SK-N-SH treated with all-trans-retinoic acid at 6 μM for 48 hours (cell line): ENCODE measurements around the gene OR5AU1.
A peak's percentile ranks its signal among the peaks of the same experiment; 100 is the strongest.
"Not testable (repeated sequence)": the region's sequence is repeated elsewhere in the genome, so short reads cannot be mapped to it uniquely, and the experiment has no call there.

ENCODE experiments used
- ATAC-seq: fragments of 200-7000 bp; cut with Tn5 transposase; 3 replicates; pipeline ENCODE4 v1.9.1; 2020; ENCODE audit warnings: mild to moderate bottlenecking, moderate library complexity
- ARNTL ChIP-seq: fragments of 450-650 bp; formaldehyde crosslinking; IDR thresholded peaks from 2 replicates; pipeline ENCODE4 v1.5.0; 2020; ENCODE audit warnings: low read depth, mild to moderate bottlenecking, moderate library complexity, borderline replicate concordance
- BACH2 ChIP-seq: fragments of 250-450 bp; sonication (Bioruptor Pico); IDR thresholded peaks from 2 replicates; pipeline ENCODE4 v1.9.0; 2021; ENCODE audit warnings: mild to moderate bottlenecking, borderline replicate concordance
- CSDC2 ChIP-seq: fragments of 250-450 bp; sonication (Bioruptor Pico); IDR thresholded peaks from 2 replicates; pipeline ENCODE4 v1.5.0; 2020; ENCODE audit warnings: mild to moderate bottlenecking, moderate library complexity
- ESRRG ChIP-seq: fragments of 250-450 bp; sonication (Bioruptor Pico); IDR thresholded peaks from 2 replicates; pipeline ENCODE4 v1.6.1; 2021; ENCODE audit warnings: mild to moderate bottlenecking
- GLIS3 ChIP-seq: fragments of 250-450 bp; sonication (Bioruptor Pico); IDR thresholded peaks from 2 replicates; pipeline ENCODE4 v1.5.0; 2020; ENCODE audit warnings: mild to moderate bottlenecking, moderate library complexity
- OSR1 ChIP-seq: fragments of 250-450 bp; sonication (Bioruptor Pico); IDR thresholded peaks from 2 replicates; pipeline ENCODE4 v1.8.0; 2022; ENCODE audit warnings: moderate library complexity, mild to moderate bottlenecking, inconsistent platforms
- PPARA ChIP-seq: fragments of 250-450 bp; sonication (Bioruptor Pico); IDR thresholded peaks from 2 replicates; pipeline ENCODE4 v1.5.0; 2020; ENCODE audit warnings: mild to moderate bottlenecking, borderline replicate concordance
- RARB ChIP-seq: fragments of 250-450 bp; sonication (Bioruptor Pico); IDR thresholded peaks from 2 replicates; pipeline ENCODE4 v1.8.0; 2021; ENCODE audit warnings: mild to moderate bottlenecking, moderate library complexity
- SNAI2 ChIP-seq: fragments of 250-450 bp; sonication (Bioruptor Pico); IDR thresholded peaks from 2 replicates; pipeline ENCODE4 v1.5.0; 2020; ENCODE audit warnings: mild to moderate bottlenecking, moderate library complexity
- TCF4 ChIP-seq: fragments of 250-450 bp; sonication (Bioruptor Pico); IDR thresholded peaks from 2 replicates; pipeline ENCODE4 v1.8.0; 2021; ENCODE audit warnings: mild to moderate bottlenecking, moderate library complexity, borderline replicate concordance
- ZC3H10 ChIP-seq: fragments of 250-450 bp; sonication (Bioruptor Pico); IDR thresholded peaks from 2 replicates; pipeline ENCODE4 v1.5.1; 2021; ENCODE audit warnings: mild to moderate bottlenecking, moderate library complexity
- ZFP3 ChIP-seq: fragments of 250-450 bp; sonication (Bioruptor Pico); IDR thresholded peaks from 2 replicates; pipeline ENCODE4 v1.5.0; 2020; ENCODE audit warnings: mild to moderate bottlenecking, moderate library complexity
- ZFP30 ChIP-seq: fragments of 450-650 bp; formaldehyde crosslinking; IDR thresholded peaks from 2 replicates; pipeline ENCODE4 v1.5.0; 2022; ENCODE audit warnings: mild to moderate bottlenecking, moderate library complexity
- ZNF565 ChIP-seq: fragments of 450-650 bp; formaldehyde crosslinking; conservative IDR thresholded peaks from 2 replicates; pipeline ENCODE4 v1.5.0; 2020; ENCODE audit warnings: low read depth, mild to moderate bottlenecking, moderate library complexity
- ZNF70 ChIP-seq: fragments of 450-650 bp; formaldehyde crosslinking; IDR thresholded peaks from 2 replicates; pipeline ENCODE4 v1.5.0; 2020; ENCODE audit warnings: mild to moderate bottlenecking, moderate library complexity
- ZNF8 ChIP-seq: fragments of 450-650 bp; formaldehyde crosslinking; IDR thresholded peaks from 2 replicates; pipeline ENCODE4 v1.5.0; 2020; ENCODE audit warnings: mild to moderate bottlenecking, moderate library complexity
- TF ChIP-seq, protein P1 (sequence below): fragments of 250-450 bp; sonication (Bioruptor Pico); IDR thresholded peaks from 2 replicates; pipeline ENCODE4 v1.8.0; 2020; ENCODE audit warnings: mild to moderate bottlenecking, moderate library complexity, borderline replicate concordance
- TF ChIP-seq, protein P2 (sequence below): fragments of 250-450 bp; sonication (Bioruptor Pico); IDR thresholded peaks from 2 replicates; pipeline ENCODE4 v1.5.1; 2020; ENCODE audit warnings: low read depth, mild to moderate bottlenecking, moderate library complexity
- TF ChIP-seq, protein P3 (sequence below): fragments of 250-450 bp; sonication (Bioruptor Pico); IDR thresholded peaks from 2 replicates; pipeline ENCODE4 v1.5.0; 2020; ENCODE audit warnings: mild to moderate bottlenecking, moderate library complexity
- TF ChIP-seq, protein P4 (sequence below): fragments of 250-450 bp; sonication (Bioruptor Pico); IDR thresholded peaks from 2 replicates; pipeline ENCODE4 v1.8.0; 2021; ENCODE audit warnings: low read depth, mild to moderate bottlenecking, moderate library complexity, borderline replicate concordance
- TF ChIP-seq, protein P5 (sequence below): fragments of 250-450 bp; sonication (Bioruptor Pico); IDR thresholded peaks from 2 replicates; pipeline ENCODE4 v1.5.1; 2021; ENCODE audit warnings: mild to moderate bottlenecking, moderate library complexity

Gene OR5AU1

DNA sequence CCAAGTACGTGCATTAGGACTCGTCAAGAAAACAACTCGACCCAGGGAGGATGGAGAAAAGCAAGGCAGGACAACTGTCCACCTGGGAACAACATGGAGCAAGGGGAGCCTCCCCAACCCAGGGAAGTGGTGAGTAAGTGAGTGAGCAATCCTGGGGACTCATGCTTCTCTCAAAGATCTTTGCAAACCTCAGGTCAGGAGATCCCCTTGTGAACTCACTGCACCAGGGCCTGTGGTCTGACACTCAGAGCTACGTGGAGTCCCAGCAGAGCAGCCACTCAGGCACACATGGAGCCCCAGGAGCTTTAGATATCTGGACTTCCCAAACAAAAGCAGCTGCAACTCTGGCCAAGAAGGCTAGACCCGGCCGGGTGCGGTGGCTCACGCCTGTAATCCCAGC is 12.2 kb upstream of the OR5AU1 start:
- TF ChIP-seq ESRRG (CRISPR knock-in tag) (no peak), PPARA (CRISPR knock-in tag) (no peak), BACH2 (CRISPR knock-in tag) (no peak), ZNF70 (no peak), ZFP30 (no peak), TCF4 (CRISPR knock-in tag) (no peak), SNAI2 (no peak), ZNF8 (CRISPR knock-in tag) (no peak), ZFP3 (CRISPR knock-in tag) (no peak), ZC3H10 (CRISPR knock-in tag) (no peak), RARB (CRISPR knock-in tag) (no peak), CSDC2 (no peak), ZNF565 (CRISPR knock-in tag) (no peak), GLIS3 (CRISPR knock-in tag) (no peak)
- TF ChIP-seq, protein P1, sequence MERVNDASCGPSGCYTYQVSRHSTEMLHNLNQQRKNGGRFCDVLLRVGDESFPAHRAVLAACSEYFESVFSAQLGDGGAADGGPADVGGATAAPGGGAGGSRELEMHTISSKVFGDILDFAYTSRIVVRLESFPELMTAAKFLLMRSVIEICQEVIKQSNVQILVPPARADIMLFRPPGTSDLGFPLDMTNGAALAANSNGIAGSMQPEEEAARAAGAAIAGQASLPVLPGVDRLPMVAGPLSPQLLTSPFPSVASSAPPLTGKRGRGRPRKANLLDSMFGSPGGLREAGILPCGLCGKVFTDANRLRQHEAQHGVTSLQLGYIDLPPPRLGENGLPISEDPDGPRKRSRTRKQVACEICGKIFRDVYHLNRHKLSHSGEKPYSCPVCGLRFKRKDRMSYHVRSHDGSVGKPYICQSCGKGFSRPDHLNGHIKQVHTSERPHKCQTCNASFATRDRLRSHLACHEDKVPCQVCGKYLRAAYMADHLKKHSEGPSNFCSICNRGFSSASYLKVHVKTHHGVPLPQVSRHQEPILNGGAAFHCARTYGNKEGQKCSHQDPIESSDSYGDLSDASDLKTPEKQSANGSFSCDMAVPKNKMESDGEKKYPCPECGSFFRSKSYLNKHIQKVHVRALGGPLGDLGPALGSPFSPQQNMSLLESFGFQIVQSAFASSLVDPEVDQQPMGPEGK (CRISPR knock-in tag): no peak
- TF ChIP-seq, protein P2, sequence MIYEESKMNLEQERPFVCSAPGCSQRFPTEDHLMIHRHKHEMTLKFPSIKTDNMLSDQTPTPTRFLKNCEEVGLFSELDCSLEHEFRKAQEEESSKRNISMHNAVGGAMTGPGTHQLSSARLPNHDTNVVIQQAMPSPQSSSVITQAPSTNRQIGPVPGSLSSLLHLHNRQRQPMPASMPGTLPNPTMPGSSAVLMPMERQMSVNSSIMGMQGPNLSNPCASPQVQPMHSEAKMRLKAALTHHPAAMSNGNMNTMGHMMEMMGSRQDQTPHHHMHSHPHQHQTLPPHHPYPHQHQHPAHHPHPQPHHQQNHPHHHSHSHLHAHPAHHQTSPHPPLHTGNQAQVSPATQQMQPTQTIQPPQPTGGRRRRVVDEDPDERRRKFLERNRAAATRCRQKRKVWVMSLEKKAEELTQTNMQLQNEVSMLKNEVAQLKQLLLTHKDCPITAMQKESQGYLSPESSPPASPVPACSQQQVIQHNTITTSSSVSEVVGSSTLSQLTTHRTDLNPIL (CRISPR knock-in tag): no peak
- TF ChIP-seq, protein P3, sequence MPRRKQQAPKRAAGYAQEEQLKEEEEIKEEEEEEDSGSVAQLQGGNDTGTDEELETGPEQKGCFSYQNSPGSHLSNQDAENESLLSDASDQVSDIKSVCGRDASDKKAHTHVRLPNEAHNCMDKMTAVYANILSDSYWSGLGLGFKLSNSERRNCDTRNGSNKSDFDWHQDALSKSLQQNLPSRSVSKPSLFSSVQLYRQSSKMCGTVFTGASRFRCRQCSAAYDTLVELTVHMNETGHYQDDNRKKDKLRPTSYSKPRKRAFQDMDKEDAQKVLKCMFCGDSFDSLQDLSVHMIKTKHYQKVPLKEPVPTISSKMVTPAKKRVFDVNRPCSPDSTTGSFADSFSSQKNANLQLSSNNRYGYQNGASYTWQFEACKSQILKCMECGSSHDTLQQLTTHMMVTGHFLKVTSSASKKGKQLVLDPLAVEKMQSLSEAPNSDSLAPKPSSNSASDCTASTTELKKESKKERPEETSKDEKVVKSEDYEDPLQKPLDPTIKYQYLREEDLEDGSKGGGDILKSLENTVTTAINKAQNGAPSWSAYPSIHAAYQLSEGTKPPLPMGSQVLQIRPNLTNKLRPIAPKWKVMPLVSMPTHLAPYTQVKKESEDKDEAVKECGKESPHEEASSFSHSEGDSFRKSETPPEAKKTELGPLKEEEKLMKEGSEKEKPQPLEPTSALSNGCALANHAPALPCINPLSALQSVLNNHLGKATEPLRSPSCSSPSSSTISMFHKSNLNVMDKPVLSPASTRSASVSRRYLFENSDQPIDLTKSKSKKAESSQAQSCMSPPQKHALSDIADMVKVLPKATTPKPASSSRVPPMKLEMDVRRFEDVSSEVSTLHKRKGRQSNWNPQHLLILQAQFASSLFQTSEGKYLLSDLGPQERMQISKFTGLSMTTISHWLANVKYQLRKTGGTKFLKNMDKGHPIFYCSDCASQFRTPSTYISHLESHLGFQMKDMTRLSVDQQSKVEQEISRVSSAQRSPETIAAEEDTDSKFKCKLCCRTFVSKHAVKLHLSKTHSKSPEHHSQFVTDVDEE: no peak
- no peak for ATAC-seq

DNA sequence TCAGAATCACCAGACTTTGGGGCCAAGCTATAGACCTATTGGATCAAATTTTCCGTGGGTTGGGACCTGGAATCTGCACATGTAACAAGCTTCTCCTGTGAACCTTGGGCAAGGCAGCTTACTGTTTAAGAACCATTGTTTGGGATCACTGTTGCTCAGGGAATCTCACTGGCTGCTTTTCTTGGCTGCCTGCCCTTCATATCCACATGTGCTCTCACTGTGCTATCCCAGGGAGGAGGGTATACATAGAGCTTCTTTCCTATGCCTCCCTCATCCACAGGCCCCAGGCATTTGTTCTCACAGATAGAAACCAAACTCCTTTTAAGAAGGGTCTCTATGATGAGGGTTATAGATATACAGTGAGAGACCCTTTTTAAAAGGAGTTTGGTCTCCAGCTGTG is 9.8 kb upstream of the OR5AU1 start:
- ATAC-seq: peak; percentile 28; the same call in 1 of the 3 replicates

DNA sequence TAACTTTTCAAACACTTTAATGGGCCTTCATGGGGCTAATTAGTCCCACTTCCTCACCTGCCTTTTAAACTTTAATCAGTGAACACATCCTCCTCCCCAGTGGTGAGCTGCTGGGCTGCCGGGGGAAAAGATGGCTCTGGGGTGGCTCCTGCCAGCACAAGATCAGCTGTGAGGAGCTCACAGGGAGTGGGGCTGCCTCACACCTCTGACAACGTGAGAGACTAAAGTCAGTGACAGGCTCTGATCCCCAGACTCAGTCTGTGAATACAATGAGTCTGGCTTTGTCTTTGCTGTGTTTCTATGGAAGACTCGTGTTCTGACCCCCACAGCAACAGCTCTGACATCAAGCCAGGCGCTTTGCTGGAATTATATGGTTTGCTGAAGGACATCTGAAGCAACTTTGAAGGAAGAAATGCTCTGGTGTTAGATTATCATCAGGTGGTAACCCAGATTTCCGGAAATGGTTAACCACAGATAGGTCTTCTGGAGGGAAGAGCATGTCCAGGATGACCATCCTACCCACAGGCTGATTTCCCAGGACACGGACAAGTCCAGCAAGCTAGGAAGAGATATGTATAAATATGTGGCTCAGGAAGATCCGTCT is 9.2 kb upstream of the OR5AU1 start:
- ATAC-seq: not testable (repeated sequence)

DNA sequence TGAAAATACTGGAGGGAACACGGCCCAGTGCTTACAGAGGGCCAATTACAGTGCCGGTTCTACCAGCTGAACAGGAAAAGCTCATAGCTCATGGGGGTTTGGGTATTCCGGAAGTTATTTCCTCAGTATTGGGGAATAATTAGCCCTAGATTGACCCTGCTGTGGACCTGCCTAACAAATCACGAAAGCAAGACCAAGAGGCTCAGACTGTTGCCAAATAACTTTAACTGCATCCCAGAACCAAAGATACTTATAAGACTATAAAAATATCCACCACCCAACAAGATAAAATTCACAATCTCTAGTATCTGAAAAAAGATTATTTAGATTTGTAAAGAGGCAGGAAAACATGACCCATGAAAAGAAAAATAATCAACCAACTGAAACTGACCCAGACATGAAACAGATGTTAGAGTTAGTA is 8.0 kb upstream of the OR5AU1 start:
- no peak for ATAC-seq
- TF ChIP-seq ESRRG (CRISPR knock-in tag): no peak
- no peak for TF ChIP-seq OSR1 (CRISPR knock-in tag)
- no peak for TF ChIP-seq ZNF8 (CRISPR knock-in tag)
- TF ChIP-seq GLIS3 (CRISPR knock-in tag): no peak
- no peak for TF ChIP-seq ZNF70

DNA sequence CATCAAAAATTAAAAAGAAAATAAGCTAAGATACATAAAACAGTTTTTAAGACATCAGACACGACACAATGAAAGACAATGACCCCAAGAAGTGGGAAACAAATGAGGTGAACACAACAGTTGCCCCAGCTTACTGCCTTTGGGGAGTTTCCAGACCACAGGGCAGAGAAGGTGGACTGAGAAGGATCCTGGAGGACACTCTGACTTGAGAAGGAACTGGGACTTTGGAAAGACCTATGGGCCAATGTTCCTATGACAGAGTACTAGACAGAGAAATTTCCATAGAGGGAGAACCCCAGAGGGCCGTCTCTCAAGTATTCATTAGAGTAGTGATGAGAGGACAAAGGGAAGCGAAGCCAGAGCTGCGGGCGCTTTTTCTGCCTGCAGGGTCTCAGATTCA is 6.2 kb upstream of the OR5AU1 start:
- no peak for ATAC-seq
- TF ChIP-seq, protein P4, sequence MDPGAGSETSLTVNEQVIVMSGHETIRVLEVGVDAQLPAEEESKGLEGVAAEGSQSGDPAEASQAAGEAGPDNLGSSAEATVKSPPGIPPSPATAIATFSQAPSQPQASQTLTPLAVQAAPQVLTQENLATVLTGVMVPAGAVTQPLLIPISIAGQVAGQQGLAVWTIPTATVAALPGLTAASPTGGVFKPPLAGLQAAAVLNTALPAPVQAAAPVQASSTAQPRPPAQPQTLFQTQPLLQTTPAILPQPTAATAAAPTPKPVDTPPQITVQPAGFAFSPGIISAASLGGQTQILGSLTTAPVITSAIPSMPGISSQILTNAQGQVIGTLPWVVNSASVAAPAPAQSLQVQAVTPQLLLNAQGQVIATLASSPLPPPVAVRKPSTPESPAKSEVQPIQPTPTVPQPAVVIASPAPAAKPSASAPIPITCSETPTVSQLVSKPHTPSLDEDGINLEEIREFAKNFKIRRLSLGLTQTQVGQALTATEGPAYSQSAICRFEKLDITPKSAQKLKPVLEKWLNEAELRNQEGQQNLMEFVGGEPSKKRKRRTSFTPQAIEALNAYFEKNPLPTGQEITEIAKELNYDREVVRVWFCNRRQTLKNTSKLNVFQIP (CRISPR knock-in tag): no peak
- no peak for TF ChIP-seq RARB (CRISPR knock-in tag)
- no peak for TF ChIP-seq ZFP30
- no peak for TF ChIP-seq ARNTL (CRISPR knock-in tag)
- no peak for TF ChIP-seq ESRRG (CRISPR knock-in tag)
- no peak for TF ChIP-seq OSR1 (CRISPR knock-in tag)
- no peak for TF ChIP-seq PPARA (CRISPR knock-in tag)
- TF ChIP-seq, protein P5, sequence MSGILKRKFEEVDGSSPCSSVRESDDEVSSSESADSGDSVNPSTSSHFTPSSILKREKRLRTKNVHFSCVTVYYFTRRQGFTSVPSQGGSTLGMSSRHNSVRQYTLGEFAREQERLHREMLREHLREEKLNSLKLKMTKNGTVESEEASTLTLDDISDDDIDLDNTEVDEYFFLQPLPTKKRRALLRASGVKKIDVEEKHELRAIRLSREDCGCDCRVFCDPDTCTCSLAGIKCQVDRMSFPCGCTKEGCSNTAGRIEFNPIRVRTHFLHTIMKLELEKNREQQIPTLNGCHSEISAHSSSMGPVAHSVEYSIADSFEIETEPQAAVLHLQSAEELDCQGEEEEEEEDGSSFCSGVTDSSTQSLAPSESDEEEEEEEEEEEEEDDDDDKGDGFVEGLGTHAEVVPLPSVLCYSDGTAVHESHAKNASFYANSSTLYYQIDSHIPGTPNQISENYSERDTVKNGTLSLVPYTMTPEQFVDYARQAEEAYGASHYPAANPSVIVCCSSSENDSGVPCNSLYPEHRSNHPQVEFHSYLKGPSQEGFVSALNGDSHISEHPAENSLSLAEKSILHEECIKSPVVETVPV (CRISPR knock-in tag): no peak
- TF ChIP-seq ZNF70: no peak
- no peak for TF ChIP-seq ZC3H10 (CRISPR knock-in tag)
- TF ChIP-seq ZFP3 (CRISPR knock-in tag): no peak
- TF ChIP-seq BACH2 (CRISPR knock-in tag): no peak
- TF ChIP-seq, protein P2 (CRISPR knock-in tag): no peak
- no peak for TF ChIP-seq TCF4 (CRISPR knock-in tag)
- TF ChIP-seq ZNF565 (CRISPR knock-in tag): no peak
